ENCODE measurements around the gene CTIF.

DNA sequence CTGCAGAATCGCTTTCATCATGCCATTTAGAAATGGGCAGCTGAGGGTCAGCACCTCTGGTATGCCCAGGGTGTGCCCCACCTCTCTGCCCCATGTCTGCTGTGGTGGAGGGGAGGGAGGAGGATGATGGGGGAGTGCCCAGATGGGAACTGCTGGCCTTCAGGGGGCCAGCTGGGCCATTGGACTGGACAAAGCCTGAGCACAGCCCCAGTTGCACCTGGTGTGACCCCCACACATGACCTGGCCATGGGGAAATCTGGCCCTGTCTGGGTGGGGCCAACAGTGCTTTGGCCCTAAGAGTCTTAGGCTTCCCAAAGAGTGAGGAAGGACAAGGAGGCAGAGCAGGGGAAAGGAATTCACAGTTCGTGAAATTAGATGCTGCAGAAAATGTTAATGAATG is 44.1 kb downstream of the CTIF start:
- TF ChIP-seq EZH2phosphoT487 (conservative IDR thresholded peaks at IDR 0.05; ENCODE audit: low read length) = no peak
- TF ChIP-seq, protein P1, sequence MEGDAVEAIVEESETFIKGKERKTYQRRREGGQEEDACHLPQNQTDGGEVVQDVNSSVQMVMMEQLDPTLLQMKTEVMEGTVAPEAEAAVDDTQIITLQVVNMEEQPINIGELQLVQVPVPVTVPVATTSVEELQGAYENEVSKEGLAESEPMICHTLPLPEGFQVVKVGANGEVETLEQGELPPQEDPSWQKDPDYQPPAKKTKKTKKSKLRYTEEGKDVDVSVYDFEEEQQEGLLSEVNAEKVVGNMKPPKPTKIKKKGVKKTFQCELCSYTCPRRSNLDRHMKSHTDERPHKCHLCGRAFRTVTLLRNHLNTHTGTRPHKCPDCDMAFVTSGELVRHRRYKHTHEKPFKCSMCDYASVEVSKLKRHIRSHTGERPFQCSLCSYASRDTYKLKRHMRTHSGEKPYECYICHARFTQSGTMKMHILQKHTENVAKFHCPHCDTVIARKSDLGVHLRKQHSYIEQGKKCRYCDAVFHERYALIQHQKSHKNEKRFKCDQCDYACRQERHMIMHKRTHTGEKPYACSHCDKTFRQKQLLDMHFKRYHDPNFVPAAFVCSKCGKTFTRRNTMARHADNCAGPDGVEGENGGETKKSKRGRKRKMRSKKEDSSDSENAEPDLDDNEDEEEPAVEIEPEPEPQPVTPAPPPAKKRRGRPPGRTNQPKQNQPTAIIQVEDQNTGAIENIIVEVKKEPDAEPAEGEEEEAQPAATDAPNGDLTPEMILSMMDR (IDR thresholded peaks at IDR 0.05; ENCODE audit: insufficient read depth, low read length, poor library complexity, severe bottlenecking) = no peak
